CD4-positive, alpha-beta T cell treated with Interferon gamma for 1 hour (primary cell): ENCODE measurements around the gene LENG8.
A peak's percentile ranks its signal among the peaks of the same experiment; 100 is the strongest.
"Not testable (repeated sequence)": the region's sequence is repeated elsewhere in the genome, so short reads cannot be mapped to it uniquely, and the experiment has no call there.

Experiments
- DNase-seq: peaks from one replicate; pipeline ENCODE4 v3.0.0-alpha.2; 2020

The LENG8 gene

GRCh38 chr19:54489341-54489740 is 40.3 kb downstream of the LENG8 start:
- DNase-seq, result no peak

DNA sequence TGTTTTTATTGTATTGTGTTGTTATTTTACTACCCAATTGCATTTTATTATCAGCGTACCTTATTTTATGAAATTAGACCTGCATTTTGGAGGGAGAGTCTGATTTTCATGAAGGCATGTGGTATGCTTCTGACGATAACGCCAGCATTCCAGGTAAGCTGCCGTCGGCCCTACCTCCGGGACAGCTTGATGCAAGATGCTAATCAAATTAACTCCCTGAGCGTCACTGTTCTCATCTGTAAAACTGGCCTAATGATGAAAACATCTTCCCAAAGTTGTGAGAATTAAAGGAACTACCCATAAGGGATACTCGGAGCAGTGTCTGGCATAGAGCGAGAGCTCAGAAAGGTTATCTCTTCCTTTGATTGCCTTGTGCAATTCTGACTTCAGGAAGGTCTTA is 40.8 kb downstream of the LENG8 start:
- DNase-seq, result no peak

DNA sequence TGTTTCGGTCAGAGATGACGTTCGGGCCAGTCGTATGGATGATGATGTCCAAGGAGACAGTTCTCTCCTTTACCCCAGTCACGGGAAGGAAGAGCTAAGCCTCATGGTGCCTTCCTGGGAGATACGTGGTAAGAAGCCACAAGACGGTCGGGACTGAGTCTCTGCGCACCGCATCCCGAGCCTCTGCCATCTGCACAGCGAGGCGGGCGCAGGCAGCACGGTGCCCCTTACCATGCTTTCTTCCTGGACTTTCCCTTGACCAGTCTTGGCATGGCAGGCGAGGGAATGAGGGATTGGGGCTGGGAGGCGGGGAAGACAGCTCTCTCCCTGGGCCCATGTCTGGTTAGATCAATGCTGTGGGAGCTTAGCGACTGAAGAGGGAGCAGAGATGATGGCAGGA is 43.6 kb downstream of the LENG8 start:
- no peak for DNase-seq

DNA sequence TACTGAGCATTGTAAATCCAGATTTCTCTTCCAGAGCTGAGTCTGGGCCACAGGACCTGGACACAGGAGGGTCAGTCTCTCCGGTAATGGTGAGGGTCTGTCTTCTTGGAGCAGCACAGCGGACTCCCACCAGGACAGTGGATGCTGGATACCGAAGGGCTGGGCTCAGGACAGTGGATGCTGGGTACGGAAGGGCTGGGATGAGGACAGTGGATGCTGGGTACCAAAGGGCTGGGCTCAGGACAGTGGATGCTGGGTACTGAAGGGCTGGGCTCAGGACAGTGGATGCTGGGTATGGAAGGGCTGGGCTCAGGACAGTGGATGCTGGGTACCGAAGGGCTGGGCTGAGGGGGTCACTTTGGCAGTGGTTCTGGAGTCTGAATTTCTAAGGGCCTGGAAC is 44.1 kb downstream of the LENG8 start:
- not testable (repeated sequence) for DNase-seq

GRCh38 chr19:54493967-54494585 is 45.1 kb downstream of the LENG8 start:
- DNase-seq, result no peak

DNA sequence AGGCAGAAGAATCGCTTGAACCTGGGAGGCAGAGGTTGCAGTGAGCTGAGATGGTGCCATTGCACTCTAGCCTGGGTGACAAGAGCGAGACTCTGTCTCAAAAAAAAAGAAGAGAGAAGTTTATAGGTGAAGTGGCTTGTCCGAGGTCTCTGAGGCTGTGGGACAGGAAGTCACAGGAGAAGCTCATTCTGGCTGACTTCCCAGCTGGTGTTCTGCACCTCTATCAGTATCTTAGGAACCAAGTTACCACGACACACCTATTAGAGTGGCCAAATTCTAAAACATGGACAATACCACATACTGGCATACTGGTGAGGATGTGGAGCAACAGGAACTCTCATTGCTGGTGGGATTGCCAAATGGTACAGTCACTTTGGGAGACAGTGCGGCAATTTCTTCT is 46.3 kb downstream of the LENG8 start:
- DNase-seq, result not testable (repeated sequence)

DNA sequence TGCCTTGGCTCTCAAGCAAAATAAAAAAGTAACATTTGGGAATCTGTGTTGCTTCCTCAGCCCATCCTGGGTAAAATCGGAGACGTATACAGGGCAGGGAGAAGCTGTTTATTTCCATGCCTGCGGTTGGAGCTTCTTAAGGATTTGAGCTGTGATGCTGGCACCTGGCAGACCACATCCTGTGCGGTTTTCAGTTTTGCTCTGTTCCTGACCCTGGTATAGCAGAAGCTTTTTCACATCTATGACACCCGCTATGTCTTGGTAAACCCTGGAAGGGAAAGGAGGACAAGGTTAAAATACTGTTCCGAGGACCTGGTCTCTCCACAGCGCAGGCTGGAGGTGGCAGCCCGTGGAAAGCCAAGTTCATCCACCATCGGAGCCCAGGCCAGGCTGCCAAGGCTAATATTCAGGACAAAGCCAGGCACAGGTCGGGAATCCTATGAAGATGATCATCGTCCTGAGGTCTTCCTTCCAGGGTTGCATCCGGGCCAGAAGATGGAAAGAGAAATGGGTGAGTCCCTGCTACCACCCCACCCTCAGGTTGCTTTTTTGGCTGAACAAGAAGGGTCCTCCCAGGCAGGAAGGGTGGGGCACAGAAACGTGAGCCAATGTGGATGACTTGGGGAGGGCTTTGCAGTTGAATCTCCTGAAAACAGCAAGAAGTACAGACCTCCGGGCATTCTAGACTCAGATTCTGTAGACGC is 48.9 kb downstream of the LENG8 start:
- DNase-seq, result not testable (repeated sequence)

DNA sequence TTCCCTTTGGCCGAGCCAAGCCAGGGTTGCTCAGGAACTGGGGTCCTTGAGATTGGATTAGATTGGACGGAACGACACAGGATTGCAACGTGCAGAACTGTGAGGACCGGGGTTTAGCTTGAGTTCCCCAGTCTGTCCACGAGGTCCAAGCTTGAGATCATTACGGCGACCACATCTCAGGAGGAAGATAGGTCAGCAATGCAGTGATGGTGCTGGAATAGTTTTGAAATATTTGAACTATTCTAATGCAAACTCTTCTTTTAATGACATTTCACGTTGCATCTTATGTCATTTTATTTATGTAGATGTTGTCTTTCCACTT is 49.4 kb downstream of the LENG8 start:
- DNase-seq, result not testable (repeated sequence)

DNA sequence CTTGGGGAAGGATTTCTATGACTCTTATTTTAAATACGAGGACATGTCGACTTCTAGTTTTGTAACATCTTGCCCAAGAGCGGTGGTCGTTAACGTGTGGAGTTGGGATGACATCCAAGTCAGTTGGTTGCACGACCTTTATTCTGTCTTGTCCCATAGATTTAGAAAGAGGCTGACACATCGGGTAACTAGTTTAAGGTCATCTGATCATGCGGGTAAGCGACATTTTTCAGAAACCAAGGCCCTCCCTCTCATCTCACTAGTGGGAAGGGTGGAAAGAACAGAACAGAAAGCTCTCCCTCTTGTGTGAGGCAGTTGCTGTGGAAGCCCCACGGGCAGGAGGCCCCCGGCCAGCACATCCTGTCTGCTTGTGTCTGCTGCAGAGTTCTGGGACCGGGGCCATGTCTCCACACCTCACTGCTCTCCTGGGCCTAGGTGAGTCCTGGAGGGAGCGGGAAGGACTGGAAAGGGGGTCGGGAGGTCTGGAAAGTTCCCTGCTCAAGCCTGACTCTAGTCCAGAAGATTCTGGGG is 53.6 kb downstream of the LENG8 start, which contains the start of gene LAIR2:
Gene LAIR2, plus strand, starts transcription at position 314 of the 531 bp plus-strand sequence. Its CDS starts 88 bp downstream, at position 402.
- DNase-seq, result peak; percentile 27

DNA sequence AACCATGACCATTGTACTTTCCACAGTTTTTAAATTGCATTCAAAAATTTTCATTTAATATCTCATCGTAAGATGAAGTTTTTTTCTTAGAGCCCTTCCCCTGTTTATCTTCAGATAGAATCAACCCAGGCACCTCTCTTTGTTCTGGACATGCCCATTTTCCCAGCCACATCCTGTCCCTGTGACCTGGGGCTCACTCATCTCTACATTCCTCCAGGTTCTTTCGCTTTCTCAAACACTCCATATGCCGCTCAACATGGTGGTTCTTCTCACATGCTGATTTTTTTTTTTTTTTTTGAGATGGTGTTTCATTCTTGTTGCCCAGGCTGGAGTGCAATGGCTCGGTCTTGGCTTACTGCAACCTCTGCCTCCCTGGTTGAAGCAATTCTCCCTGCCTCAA is 56.5 kb downstream of the LENG8 start:
- DNase-seq, result not testable (repeated sequence)

DNA sequence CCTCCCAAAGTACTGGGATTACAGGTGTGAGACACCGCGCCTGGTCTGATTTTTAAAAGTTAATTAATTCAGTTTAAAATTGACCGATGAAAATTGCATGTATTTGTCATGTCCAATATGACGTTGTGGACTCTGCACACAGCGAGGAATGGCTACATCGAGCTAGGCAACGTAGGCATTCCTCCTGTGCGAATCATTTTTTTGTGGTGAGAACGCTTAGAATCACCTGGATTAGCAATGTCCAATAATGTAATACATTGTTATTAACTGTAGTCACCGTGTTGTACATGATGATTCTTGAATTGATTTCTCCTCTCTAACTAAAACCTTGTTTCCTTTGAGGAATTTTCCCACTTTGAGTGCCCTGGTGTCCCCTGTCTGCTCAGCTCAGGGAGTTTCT is 57.1 kb downstream of the LENG8 start:
- no peak for DNase-seq

DNA sequence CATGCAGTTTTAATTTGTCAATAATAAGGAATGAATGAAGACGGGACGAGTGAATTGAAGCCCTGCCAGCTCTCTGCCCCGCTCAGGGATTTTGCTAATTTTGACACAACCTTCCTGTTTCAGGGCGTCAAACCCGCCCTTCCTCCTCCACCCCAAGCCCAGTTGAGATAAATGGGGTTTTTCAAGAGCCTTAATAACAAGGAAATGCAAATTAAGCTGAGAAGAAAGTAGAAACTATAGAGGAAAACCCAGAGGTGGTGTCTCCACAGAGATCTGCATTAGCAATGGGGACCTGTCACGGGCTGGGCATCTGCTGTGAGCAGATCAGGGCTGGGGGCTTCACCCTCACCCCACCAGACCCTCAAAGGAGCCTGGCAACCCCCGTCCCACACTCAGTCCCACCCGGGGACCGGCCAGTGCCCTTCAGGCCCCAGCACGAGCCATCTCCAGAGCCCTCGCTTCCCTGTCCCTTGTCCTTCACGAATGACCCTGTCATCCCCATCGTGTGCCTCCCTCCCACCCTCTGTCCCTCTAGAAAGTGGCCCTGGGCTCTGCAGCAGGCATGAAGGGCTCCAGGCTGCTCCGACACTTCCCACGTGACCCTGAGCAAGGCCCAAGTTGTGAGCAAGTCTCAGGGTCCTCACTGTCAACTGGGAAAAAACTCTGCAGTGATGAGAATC is 58.2 kb downstream of the LENG8 start:
- DNase-seq, result not testable (repeated sequence)

DNA sequence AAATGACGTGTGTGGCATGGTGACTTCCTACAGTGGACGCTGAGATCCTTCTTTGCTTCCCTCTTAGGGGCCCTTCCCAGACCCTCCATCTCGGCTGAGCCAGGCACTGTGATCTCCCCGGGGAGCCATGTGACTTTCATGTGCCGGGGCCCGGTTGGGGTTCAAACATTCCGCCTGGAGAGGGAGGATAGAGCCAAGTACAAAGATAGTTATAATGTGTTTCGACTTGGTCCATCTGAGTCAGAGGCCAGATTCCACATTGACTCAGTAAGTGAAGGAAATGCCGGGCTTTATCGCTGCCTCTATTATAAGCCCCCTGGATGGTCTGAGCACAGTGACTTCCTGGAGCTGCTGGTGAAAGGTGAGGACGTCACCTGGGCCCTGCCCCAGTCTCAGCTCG is 58.8 kb downstream of the LENG8 start:
- no peak for DNase-seq

DNA sequence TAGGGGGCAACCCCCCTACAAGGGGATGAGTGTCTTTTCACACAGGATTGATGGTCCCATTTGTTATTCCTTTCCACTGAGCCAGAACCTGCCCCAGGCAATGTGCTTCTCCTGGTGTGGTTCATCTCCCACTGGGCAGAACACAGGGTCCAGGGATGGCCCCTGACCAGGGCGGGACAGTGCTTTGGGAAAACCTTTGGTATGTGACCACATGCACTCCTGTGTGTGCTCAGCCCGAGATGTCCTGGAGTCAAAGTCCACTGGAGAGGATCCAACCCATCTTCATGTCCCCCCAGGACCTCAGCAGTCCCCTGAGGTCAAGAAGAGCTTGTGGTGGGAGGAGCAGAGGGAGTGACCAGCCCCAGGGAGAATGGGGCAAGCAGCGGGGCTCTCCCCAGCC is 59.5 kb downstream of the LENG8 start:
- DNase-seq, result not testable (repeated sequence)

DNA sequence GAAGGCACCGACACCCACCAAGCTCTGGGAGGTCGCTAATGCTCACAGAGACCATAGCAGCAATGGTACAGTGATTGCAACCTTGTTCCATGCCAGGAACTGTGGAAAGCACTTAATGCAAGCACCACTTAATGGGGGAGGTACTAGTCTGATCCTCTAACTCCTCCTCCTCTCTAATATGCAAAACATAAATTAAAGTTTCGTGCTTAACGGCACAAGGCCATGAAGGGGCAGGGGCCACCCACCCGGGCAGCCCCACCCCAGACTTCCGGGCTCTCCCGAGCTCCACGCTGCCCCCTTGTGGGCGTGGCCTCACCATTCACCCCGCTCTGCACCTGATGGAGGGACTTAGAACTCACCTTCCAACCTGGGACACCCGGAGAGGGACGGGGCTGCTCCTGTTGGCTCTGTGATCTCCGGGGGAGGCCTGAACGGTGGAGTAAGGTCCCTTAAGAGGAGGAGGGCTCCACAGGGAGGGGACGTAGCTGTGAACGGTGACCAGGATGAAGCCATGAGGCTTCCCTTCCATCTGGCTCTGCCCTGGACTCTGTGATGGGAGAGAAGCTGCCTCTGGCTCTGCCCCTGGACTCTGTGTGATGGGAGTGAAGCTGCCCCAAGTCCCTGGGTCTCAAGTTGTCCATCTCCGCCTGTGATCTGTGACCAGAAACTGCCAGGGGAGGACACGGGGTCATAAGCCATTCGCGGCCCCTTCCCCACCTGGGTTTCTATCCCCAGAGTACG is 60.4 kb downstream of the LENG8 start:
- DNase-seq, result not testable (repeated sequence)
